C4-2B (cell line): ENCODE results near the gene NRG4.

Experiments used
- H3K27ac ChIP-seq: fragments of 450-650 bp; 2 replicates; pipeline ENCODE4 v1.5.1; 2017
- ZFX ChIP-seq: fragments of 450-650 bp; IDR thresholded peaks from 2 replicates; pipeline ENCODE4 v1.6.1; 2017
- TF ChIP-seq, protein P1 (sequence below): fragments of 450-650 bp; conservative IDR thresholded peaks from 2 replicates; pipeline ENCODE4 v1.5.1; 2017; ENCODE audit warnings: mild to moderate bottlenecking

NRG4 gene

DNA sequence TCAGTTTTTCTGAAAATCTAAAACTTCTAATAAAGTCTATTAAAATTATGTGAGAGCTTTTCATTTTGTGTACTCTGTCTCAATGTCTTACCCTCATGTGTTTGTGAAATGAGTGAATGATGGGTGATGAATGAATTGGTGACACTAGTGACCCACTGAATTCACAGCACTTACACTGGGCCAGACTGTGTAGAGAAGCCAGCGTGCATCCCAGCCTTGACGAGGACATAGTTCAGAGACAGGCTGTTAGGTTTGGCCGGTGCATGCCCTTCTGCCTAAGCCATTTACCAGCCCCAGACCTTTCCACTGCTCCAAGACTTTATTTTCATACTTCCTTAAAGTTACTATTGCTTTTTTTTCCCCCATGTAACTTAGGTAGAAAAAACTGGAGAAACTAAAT, 69.8 kb downstream of the NRG4 start:
- H3K27ac ChIP-seq = no peak overlapping the region
- no peak for TF ChIP-seq ZFX
- TF ChIP-seq, protein P1, sequence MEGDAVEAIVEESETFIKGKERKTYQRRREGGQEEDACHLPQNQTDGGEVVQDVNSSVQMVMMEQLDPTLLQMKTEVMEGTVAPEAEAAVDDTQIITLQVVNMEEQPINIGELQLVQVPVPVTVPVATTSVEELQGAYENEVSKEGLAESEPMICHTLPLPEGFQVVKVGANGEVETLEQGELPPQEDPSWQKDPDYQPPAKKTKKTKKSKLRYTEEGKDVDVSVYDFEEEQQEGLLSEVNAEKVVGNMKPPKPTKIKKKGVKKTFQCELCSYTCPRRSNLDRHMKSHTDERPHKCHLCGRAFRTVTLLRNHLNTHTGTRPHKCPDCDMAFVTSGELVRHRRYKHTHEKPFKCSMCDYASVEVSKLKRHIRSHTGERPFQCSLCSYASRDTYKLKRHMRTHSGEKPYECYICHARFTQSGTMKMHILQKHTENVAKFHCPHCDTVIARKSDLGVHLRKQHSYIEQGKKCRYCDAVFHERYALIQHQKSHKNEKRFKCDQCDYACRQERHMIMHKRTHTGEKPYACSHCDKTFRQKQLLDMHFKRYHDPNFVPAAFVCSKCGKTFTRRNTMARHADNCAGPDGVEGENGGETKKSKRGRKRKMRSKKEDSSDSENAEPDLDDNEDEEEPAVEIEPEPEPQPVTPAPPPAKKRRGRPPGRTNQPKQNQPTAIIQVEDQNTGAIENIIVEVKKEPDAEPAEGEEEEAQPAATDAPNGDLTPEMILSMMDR = no peak

DNA sequence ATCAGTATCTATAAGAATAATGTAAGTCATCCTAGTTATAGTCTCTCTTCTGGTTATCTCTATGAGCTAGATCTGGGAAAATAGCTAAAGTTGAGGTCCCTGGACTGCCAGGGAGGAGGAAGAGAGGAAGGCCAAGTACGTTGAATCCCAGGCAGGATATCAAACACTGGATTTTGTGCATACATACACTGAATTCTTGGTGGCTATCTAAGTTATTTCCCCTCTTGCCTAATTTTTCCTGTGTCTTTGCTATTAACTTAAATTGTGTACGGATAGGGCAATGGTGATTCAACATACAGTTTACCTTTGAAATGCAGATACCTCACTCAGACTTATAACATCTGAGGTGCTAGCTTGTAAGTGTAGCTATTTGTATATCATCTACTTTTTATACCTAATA, 81.4 kb downstream of the NRG4 start:
- no peak overlapping the region for H3K27ac ChIP-seq
- no peak for TF ChIP-seq ZFX

DNA sequence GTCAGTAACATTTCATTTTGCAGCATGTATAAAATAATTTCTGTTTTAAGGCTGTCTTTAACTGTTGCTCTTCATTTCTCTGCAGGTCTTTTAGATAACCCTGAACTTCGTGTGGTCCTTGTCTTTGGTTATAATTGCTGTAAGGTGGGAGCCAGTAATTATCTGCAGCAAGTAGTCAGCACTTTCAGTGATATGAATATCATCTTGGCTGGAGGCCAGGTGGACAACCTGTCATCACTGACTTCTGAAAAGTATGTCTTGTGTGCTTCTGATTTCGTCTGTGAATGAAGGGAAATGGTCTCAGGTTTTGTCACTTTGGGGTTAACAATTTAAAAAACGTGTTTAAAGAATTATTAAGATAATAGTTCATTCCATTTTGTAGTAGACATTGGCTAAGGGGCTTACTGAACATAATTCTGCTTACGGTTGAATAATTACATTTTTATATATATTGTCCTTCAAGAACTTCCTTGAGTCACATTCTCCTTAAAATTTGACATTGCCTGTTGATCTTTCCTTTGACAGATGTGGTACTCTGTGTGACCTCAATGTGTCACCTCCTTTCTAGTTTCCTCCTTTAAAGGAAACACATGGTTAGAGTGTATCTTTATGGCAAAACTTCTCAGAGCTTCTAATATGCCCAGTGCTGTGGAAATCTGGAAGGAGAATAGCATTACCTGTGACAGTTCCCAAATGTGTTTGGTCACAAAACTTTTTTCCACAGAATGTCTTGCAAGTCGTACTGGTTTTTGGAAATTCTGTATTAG, 82.2 kb downstream of the NRG4 start:
- no peak overlapping the region for H3K27ac ChIP-seq
- no peak for TF ChIP-seq ZFX
- TF ChIP-seq, protein P1 = no peak

DNA sequence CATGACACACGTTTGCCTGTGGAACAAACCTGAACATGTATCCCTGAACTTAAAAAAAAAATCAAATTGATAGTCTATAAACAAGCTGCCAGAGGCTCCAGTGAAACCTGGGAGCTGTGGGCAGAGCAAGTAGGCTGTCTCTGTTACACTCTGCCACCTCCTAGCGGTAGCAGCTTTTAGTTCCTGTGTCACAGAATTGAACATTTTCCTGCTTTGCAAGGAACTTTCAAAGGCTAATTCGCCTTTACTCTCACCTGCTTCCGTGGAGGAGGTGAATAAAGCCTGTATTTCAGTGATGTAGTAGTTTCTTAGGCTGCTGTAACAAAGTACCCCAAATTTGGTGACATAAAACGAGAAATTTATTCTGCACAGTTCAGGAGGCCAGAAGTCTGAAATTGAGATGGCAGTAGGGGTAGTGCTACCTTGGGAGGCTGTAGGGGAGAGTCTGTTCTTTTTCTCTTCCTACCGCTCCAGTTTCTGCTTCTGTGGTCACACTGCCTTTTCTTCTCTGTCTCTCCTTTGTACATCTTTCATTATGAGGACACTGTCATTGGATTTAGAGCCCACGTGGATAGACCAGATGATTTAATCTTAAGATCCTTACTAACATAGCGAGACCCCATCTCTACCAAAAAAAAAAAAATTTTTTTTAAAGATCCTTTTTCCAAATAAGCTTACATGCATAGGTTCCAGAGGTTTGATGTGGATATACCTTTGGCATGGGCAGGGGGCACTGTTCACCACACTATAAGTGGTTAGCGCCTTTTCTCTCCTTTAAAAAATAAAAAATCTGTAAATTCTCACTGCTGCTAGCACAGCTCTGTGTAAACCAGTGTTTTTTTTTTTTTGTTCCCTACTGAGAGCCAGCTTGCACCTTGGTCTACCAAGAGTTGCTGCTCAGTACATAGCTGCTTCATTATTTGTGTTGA, 83.3 kb downstream of the NRG4 start:
- TF ChIP-seq, protein P1 = peak; percentile 82
- no peak for TF ChIP-seq ZFX
- H3K27ac ChIP-seq = no peak overlapping the region

DNA sequence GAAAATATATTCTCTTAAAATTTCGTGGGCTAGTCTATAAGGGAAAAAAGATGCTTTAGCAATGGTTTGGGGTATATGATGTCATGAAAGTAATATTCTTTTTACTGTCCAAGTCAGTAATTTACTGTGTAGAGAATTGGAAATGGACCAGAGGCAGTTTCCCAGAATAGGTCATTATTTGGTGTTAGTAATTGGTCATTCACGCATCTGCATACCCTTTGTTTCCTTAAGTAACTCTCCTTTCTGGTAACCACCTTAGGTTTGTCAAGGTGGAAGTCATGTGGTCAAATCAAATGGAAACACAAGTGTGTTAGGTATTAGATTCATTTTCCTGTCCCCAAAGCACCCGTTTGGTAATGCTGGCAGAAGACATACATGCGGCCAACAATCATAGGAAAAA, 84.6 kb downstream of the NRG4 start:
- TF ChIP-seq, protein P1 = no peak
- no peak for TF ChIP-seq ZFX
- H3K27ac ChIP-seq = no peak overlapping the region

DNA sequence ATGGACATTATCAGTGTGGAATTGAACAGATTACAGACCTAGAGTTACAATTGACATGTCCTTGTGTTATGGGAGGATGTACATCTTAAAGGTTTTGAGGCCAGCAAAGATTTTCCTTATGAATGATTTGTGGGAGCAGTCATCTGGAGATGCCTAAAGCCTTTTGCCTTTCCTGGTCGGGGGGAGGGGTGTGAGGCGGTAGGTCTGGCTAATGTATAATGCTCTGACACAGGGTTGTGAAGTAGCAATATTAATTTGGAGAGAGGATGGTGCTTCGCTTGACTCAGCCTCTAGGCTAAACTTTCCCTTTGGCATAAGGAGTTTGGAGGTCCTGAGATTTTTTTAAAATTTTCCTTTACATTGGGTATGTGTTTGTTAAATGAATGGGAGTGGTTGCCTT, 85.3 kb downstream of the NRG4 start:
- H3K27ac ChIP-seq = no peak overlapping the region
- TF ChIP-seq, protein P1 = no peak

DNA sequence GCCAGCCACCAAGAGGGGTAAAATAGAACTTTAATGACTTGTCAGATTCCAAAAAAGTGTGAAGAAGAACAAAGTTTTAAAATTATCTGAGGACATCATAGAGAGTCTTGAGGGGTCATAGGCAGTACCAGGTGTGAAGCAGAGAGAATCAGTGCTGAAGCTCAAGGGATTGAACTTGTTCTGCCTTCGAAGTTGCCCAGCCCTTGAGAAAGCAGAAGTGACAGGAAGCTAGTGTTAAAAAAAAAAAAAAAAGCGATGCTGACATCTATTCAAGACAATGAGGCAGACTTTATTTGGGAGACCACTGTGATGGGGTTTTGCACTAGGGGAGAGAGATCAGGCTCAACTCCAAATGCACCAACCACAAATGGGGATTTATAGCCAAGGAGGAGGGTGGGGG, 86.8 kb downstream of the NRG4 start:
- TF ChIP-seq ZFX = no peak
- TF ChIP-seq, protein P1 = no peak
- H3K27ac ChIP-seq = no peak overlapping the region
